Mesodermal cell (in vitro differentiated cells): ENCODE measurements around the gene XAB2. TPM values are rescaled to one million over a fixed set of nuclear protein-coding genes. Genes with fewer than 3 reads are reported as not detected.

ENCODE experiments used
- H3K27ac ChIP-seq: 2 replicates; pipeline ENCODE4 v1.7.0; 2013; ENCODE audit warnings: mild to moderate bottlenecking, low read depth, low read length, moderate library complexity; ENCODE audit not compliant: severe bottlenecking
- H3K36me3 ChIP-seq: 2 replicates; pipeline ENCODE4 v1.7.1; 2013; ENCODE audit warnings: mild to moderate bottlenecking, low read length, moderate library complexity; ENCODE audit not compliant: control insufficient read depth, insufficient read depth
- H3K4me1 ChIP-seq: one replicate; pipeline ENCODE4 v1.7.1; 2013; ENCODE audit warnings: mild to moderate bottlenecking, low read length; ENCODE audit not compliant: insufficient read depth, control insufficient read depth, poor library complexity, severe bottlenecking
- H3K4me3 ChIP-seq: 2 replicates; pipeline ENCODE4 v1.7.0; 2013; ENCODE audit warnings: low read length, control low read depth, mild to moderate bottlenecking; ENCODE audit not compliant: insufficient read depth, poor library complexity, severe bottlenecking; ENCODE audit errors: extremely low read depth
- H3K9me3 ChIP-seq: 2 replicates; pipeline ENCODE4 v1.7.1; 2013; ENCODE audit warnings: mild to moderate bottlenecking, low read length, moderate library complexity; ENCODE audit not compliant: control insufficient read depth
- WGBS, 2 experiments: methylation state at CpG; one replicate each; pipeline ENCODE4 v1.1.5; 2013; ENCODE audit warnings: missing lambda C conversion rate in 2 of 2; ENCODE audit not compliant: insufficient coverage in 2 of 2; 5-methylcytosine and 5-hydroxymethylcytosine counted together
- polyA plus RNA-seq, 2 experiments: library from polyadenylated mRNA; stranded (reverse); fragments of 50-300 nt; gene quantifications; one replicate each; pipeline ENCODE4 v1.2.3, GENCODE V29; 2013

XAB2 gene
- polyA plus RNA-seq (2013, experiment 1 of 2): 49.9 TPM
- 43.1 TPM for polyA plus RNA-seq (2013, experiment 2 of 2)

DNA sequence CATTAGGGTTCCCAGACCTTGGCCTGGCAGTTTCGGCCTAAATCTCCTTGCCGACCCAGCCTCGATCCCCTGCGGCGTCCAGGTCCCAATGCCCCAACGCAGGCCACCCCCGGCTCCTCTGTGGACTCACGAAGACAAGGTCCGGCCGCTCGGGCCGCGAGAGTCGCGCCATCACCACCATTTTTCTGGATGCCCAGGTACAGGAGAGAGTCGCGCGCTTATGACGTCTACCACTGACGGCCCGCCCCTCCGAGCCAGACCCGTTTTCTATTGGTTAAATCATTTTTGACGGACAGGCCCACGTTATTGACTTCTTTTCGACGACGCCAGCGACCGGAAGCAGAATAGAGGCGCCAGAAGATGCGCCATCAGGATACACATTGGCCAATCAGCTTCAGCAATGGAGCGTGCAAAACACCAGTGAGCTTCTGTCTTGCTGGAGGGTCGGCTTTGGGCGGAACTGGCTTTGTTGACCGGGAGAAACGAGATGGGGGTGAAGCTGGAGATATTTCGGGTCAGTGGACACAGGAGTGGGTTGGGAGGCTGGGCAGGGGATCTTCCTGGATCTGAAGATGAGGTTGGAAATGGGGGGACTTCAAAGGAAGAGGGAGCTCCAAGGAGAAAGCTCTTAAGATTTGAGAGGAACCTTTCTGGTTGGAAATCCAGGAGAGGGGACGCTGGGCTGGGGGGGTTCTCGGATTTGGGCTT, at the start of gene XAB2, which contains the start of gene PET100:
Gene XAB2 (minus strand): TSS at position 199 of the 708 bp plus-strand sequence. CDS start 18 bp downstream, at position 181.
Gene PET100 (plus strand): TSS at position 447 of the 708 bp plus-strand sequence. CDS start 41 bp downstream, at position 488.
- Histone ChIP-seq H3K9me3 (no peaks in the 10 kb centered on the region), H3K4me3 (peak within 1 kb of the TSS; percentile 99), H3K27ac (peak within 1 kb of the TSS; percentile 86), H3K36me3 (peaks cover 40% of the 10 kb centered on the region), H3K4me1 (peaks cover 15% of the 10 kb centered on the region)
- 0 to 1% methylated on average over 40 of the region's 40 CpGs for WGBS, 2 experiments

DNA sequence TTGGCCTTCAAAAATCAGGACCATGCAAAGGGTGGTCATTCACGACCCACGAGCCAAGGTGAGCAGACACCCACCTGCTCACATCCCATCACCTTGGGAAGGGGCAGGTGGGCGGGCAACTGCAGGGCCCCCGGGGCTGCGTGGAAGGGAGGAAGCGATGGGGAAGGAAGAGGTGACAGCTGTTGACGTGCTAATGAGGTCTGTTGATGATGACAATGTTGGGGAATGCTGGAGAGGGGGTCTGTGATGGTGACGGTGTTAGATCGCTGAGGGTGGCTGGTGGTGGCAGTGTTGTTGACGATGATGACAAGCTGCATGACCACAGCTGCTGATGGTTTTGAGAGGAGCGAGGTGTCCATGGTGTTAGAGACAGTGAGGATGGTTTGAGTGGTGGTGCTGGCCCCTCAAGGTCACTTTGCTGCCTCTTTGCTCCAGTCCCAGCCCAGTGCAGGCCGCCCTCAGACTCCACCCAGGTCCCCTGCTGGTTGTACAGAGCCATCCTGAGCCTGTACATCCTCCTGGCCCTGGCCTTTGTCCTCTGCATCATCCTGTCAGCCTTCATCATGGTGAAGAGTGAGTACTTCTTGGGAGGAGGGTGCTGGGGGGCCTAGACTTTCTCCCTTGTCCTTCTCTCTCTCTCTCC, 48.4 kb upstream of the XAB2 start:
- Histone ChIP-seq H3K9me3 (no peaks in the 10 kb centered on the region), H3K4me3 (no peak overlapping the region), H3K27ac (no peak overlapping the region), H3K4me1 (peaks cover 4% of the 10 kb centered on the region), H3K36me3 (peaks cover 11% of the 10 kb centered on the region)
- 22 to 43% methylated on average over 9 to 12 of the region's 12 CpGs for WGBS, 2 experiments

DNA sequence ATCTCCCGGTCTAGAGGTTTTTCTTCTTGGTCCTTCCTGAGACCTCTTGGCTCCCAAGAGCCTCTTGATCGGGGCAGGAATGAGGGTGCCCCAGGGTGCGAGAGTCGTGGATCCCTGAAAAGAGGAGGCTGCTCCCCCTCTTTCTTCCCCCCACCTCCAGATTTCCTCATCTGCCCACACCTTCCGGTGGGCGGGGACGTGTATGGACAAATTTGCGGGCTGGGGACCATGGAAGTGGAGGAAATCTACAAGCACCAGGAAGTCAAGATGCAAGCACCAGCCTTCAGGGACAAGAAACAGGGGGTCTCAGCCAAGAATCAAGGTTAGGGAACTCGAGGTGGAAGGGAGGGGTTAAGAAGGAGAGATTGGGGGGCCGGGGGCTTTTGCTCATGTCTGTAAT, 47.5 kb upstream of the XAB2 start, which contains the start of gene MCEMP1:
Gene MCEMP1 (plus strand): TSS at position 237 of the 400 bp plus-strand sequence. CDS start 31 bp downstream, at position 268.
- WGBS, 2 experiments: 44 to 57% methylated on average over 3 to 9 of the region's 10 CpGs
- Histone ChIP-seq H3K36me3 (peaks cover 1% of the 10 kb centered on the region), H3K4me3 (no peak within 1 kb of the TSS), H3K4me1 (peaks cover 3% of the 10 kb centered on the region), H3K9me3 (no peaks in the 10 kb centered on the region), H3K27ac (no peak within 1 kb of the TSS)

DNA sequence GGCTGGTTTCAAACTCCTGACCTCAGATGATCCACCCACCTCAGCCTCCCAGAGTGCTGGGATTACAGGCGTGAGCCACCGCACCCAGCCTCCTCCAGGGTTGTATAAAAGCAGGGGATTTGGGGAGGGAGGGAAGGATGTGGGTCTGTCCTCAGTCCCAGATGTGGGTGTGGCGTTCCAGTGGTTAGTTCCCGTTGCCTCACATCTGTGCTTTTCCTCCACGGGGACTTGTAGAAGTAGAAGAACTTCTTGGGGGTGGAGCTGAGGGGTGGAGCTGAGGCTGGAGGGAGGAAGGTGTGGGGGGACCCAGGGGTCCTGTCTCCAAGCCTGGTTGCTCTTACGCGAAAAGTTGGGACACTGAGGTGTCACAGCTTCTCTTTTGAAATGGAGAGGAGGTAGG, 47.0 kb upstream of the XAB2 start:
- no peak overlapping the region for H3K4me3 ChIP-seq

DNA sequence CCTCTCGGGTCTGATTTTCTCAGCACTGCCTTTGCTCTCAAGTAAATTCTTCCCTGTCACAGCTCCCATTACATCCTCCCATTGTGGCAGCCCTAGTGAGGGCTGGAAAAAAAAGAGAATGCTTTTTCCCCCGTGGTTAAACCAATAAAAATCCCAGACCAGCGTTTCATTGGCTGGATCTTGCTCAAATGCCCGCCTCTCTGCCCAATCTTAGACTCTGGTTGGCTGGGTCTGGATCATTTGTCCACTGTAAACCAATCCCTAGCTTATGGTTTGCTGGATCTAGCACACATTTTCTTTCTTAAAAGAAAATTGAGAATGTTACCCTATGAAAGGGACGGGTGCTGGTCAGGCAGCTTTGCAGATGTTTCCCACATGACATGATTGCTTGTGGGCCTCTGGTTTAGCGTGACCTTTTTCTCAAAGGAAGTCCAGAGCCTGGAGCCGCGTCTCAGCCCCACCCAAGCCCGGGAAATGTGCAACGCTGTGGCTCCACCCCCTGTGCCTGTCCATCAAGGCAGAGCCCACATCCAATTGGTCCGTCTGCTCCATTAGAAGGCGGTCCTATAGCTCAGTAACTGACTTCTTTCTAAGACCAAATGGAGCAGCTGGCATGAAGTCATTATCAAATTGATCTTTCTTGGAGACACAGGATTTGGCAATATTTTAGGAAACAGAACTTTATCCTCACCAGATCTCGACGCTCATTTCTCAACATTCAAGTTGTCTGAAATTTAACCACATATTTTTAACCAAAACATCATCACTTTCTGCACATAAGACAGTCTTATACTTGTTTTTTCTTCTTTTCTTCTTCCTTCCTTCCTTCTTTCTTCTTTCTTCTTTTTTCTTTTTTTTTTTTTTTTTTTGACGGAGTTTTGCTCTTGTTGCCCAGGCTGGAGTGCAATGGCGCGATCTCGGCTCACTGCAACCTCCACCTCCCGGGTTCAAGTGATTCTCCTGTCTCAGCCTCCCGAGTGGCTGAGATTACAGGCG, 45.0 kb upstream of the XAB2 start:
- Histone ChIP-seq H3K27ac (no peak overlapping the region), H3K36me3 (no peaks in the 10 kb centered on the region), H3K9me3 (no peaks in the 10 kb centered on the region), H3K4me1 (no peaks in the 10 kb centered on the region), H3K4me3 (no peak overlapping the region)
- WGBS, 2 experiments: 56 to 57% methylated on average over 14 to 15 of the region's 21 CpGs

More for the DNA sequence above, 47.0 kb upstream of the XAB2 start:
- 49 to 66% methylated on average over 5 of the region's 7 CpGs for WGBS, 2 experiments
- Histone ChIP-seq H3K4me1 (no peaks in the 10 kb centered on the region), H3K9me3 (no peaks in the 10 kb centered on the region), H3K36me3 (no peaks in the 10 kb centered on the region), H3K27ac (no peak overlapping the region)

DNA sequence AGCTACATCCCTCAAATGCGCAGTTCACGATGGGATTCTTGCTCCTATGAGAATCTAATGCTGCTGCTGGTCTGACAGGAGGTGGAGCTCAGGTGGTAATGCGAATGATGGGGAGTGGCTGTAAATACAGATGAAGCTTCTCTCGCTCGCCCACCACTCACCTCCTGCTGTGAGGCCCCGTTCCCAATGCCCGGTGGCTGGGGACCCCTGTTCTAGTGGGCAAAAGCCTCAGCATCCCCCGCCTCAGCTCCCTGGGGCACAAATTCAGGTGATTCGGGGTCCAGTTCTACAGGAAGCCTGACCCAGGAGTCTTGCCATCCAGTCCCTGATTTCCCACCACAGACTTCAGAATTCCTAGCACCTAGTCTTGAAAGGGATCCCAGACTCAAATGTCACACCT, 43.2 kb upstream of the XAB2 start:
- H3K4me3 ChIP-seq: no peak overlapping the region
- 34 to 45% methylated on average over 3 to 7 of the region's 9 CpGs for WGBS, 2 experiments

DNA sequence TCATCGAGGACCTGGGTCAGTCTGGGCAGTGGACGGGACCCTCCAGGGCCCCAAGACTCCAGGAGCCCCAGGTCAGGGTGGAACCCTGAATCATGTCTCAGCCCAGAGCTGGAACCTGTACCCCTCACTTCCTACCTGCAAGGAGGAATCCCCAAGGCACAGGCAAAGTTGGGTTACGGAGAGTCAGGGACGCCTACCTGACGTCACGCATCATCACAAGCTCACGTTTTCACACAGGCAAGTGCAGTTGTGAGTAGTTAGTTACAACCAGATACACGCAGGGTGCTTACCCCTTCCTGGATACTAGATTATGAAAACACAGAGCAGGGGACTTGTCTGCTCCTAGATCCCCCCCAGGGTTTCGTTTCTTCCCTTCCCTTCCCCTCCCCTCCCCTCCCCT, 41.4 kb upstream of the XAB2 start:
- Histone ChIP-seq H3K27ac (no peak overlapping the region), H3K4me3 (no peak overlapping the region), H3K36me3 (no peaks in the 10 kb centered on the region), H3K9me3 (no peaks in the 10 kb centered on the region), H3K4me1 (no peaks in the 10 kb centered on the region)
- 35 to 68% methylated on average over 4 to 6 of the region's 9 CpGs for WGBS, 2 experiments

More for the DNA sequence above, 43.2 kb upstream of the XAB2 start:
- no peaks in the 10 kb centered on the region for H3K9me3 ChIP-seq
- H3K36me3 ChIP-seq: no peaks in the 10 kb centered on the region
- no peaks in the 10 kb centered on the region for H3K4me1 ChIP-seq
- H3K27ac ChIP-seq: no peak overlapping the region

DNA sequence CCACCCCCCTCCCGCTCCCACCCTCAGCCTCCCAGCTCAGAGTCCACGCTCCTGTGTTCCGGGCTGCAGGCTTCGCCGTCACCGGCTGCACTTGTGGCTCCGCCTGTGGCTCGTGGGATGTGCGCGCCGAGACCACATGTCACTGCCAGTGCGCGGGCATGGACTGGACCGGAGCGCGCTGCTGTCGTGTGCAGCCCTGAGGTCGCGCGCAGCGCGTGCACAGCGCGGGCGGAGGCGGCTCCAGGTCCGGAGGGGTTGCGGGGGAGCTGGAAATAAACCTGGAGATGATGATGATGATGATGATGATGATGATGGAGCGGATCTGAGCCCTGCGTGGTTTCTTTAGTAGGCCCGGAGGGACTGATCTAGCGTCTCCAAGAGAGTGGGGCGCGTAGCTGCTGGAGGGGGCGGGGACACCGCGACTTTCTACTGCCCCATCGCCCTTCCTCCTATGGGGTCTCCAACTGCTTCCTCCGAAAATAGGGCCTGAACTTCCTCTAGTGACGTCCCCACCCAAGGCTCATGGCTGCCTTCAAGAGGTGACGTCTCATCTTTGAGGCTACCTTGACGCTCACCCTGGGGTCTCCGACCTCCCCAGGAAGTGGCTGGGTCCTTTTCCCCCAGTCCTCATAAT, 40.9 kb upstream of the XAB2 start:
- Histone ChIP-seq H3K9me3 (no peaks in the 10 kb centered on the region), H3K36me3 (no peaks in the 10 kb centered on the region), H3K27ac (no peak overlapping the region), H3K4me1 (no peaks in the 10 kb centered on the region), H3K4me3 (peak overlapping the region; percentile 3)
- 9 to 16% methylated on average over 31 to 39 of the region's 43 CpGs for WGBS, 2 experiments

DNA sequence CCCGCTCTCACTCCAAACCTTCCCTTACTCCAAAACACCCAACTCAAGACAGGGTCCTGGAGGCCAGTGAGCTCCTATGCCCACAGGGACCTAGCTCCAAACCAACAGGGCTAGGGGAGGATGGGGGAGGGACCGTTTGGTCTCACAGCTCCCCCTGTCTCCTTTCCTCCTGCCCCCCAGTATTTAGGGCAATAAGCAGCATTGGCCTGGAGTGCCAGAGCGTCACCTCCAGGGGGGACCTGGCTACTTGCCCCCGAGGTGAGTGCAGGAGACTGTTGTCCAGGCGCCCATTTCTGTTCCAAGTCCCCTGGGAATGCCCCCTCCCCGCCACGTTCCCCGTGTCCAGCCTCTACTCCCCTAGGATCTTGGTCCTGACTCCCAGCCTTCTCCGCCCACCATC, 40.3 kb upstream of the XAB2 start:
- Histone ChIP-seq H3K27ac (no peak overlapping the region), H3K9me3 (no peaks in the 10 kb centered on the region), H3K36me3 (no peaks in the 10 kb centered on the region), H3K4me1 (no peaks in the 10 kb centered on the region), H3K4me3 (no peak overlapping the region)
- 34 to 44% methylated on average over 5 to 8 of the region's 9 CpGs for WGBS, 2 experiments

DNA sequence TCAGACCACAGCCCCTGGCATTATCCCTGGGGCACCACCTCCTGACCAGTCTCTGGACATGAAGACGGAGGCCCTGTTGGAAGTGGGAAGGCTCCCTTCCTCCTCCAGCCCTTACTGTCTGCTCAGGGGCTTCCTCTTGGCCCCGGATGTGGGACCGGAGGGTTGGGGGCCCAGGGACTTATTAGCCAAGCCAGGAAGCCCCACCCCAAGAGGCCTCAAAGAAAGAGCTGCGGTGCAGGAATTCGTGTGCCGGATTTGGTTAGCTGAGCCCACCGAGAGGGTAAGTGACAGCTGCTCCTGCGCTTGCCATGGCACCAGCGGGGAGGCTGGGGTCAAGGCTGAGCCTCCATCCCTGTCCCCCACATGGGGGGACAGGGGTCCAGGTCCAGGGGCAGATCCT, 39.5 kb upstream of the XAB2 start, which contains the start of gene RETN:
Gene RETN (plus strand): TSS at position 208 of the 400 bp plus-strand sequence. CDS start 278 bp downstream, outside the sequence.
- no peak within 1 kb of the TSS for H3K4me3 ChIP-seq
- no peaks in the 10 kb centered on the region for H3K9me3 ChIP-seq
- no peak within 1 kb of the TSS for H3K27ac ChIP-seq
- WGBS, 2 experiments: 68 to 79% methylated on average over 7 to 9 of the region's 9 CpGs
- no peaks in the 10 kb centered on the region for H3K36me3 ChIP-seq
- H3K4me1 ChIP-seq: no peaks in the 10 kb centered on the region
